ENCODE measurements around the gene SDHAF2.

DNA sequence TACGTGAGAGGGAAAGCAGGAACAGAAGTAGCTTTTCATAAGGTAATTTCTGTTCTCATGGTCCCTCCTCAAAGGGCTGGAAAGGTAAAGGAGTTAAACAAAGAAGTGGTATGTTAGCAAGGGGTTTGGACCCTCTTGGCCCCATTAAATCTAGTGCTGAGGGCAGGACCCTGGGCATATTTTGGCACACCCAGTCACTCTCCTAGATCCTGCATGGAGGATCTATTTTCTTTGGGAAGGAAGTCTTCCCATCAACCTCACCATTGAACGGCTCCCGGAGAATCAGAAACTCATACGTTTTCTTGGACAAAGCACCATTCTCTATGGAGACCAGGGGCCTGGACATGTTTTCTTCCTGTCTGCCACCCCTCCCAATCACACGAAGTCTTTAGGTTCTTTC is 25.8 kb upstream of the SDHAF2 start:
- TF ChIP-seq, protein P1, sequence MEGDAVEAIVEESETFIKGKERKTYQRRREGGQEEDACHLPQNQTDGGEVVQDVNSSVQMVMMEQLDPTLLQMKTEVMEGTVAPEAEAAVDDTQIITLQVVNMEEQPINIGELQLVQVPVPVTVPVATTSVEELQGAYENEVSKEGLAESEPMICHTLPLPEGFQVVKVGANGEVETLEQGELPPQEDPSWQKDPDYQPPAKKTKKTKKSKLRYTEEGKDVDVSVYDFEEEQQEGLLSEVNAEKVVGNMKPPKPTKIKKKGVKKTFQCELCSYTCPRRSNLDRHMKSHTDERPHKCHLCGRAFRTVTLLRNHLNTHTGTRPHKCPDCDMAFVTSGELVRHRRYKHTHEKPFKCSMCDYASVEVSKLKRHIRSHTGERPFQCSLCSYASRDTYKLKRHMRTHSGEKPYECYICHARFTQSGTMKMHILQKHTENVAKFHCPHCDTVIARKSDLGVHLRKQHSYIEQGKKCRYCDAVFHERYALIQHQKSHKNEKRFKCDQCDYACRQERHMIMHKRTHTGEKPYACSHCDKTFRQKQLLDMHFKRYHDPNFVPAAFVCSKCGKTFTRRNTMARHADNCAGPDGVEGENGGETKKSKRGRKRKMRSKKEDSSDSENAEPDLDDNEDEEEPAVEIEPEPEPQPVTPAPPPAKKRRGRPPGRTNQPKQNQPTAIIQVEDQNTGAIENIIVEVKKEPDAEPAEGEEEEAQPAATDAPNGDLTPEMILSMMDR (conservative IDR thresholded peaks at IDR 0.05; ENCODE audit: low read depth, low read length): no peak
- no peak for TF ChIP-seq EZH2 (IDR thresholded peaks at IDR 0.05; ENCODE audit: borderline replicate concordance, low read depth, low read length, poor library complexity, severe bottlenecking)
